GM20000 (cell line): Measurements from ENCODE around the gene CD3G.

Experiments used
- DNase-seq: peaks from one replicate; pipeline ENCODE4 v3.0.0; 2012; ENCODE audit warnings: low spot score
- CTCF ChIP-seq: IDR thresholded peaks from 2 replicates; pipeline ENCODE4 v1.5.1; 2012; ENCODE audit warnings: mild to moderate bottlenecking, control low read depth; ENCODE audit errors: extremely low read depth, missing control alignments

Gene CD3G

DNA sequence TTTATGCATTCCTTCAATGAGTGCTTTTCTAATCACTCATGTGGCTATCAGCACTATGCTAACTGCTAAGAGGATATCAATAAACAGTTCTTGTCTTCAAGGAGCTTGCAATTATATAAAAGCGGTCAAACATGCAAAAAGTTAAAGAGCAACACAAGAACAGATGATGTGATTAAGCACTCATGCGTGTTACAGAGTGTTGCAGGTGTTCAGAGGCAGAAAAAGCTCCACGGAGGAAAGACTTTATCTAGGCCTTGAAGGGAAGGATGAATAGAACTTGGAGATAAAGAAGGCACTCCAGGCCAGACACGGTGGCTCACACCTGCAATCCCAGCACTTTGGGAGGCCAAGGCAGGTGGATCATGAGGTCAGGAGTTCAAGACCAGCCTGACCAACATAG lies 26.0 kb upstream of the CD3G start:
- TF ChIP-seq CTCF, result no peak
- DNase-seq, result no peak

- no peak for DNase-seq
- no peak for TF ChIP-seq CTCF
Measured at GRCh38 chr11:118318581-118319336, 25.4 kb upstream of the CD3G start.

- DNase-seq, result no peak
- TF ChIP-seq CTCF, result no peak
Measured at GRCh38 chr11:118319337-118319707, 24.8 kb upstream of the CD3G start.

DNA sequence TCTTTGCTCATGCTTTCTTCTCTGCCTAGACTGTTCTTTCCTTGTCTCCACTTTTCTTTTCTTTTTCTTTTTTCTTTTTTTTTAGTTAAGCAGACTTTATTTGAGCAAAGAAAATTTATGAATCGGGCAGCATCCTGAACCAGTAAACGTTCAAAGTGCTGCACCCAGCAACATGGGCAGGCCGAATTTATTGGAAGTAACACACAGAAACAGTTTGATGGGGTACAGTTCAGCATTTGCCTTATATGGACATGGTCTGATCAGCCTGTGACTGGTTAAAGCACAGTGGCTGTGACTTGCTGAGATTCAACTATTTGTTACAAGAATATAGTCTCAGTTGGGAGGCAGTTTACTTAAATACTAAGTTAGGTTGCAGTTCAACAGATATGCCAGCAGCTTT lies 23.6 kb upstream of the CD3G start:
- DNase-seq, result no peak

DNA sequence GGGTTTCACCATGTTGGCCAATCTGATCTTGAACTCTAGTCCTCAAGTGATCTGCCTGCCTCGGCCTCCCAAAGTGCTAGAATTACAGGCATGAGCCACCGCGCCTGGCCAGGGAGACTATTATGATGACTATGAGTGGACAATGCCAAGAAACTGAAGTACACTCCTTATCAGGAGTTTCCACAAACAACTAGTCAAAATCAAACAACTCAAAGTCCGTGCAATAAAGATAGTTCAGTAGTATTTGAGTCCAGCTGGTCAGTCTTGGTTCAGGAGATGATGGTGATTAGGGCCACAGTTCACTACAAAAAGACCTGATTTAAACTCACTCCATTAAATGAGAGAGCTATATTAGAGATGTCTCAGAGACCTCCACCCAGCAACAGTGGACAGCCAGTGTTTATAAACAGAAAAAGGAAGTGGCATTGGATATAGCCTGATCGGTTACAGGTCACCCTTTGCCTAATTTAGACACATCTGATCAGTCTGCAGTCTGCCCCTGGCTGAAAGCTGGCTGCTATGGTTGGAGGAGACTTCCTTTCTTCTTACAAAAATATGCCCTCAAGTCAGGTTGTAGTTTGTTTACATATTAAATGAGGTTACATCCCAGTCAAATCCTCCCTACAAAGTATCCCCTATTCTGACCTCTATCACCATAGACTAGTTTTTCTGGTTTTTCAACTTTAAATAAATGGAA lies 22.6 kb upstream of the CD3G start:
- DNase-seq, result no peak
- no peak for TF ChIP-seq CTCF

More for the DNA sequence above, 23.6 kb upstream of the CD3G start:
- no peak for TF ChIP-seq CTCF

GRCh38 chr11:118322721-118323120 lies 21.4 kb upstream of the CD3G start:
- TF ChIP-seq CTCF, result no peak
- no peak for DNase-seq

- TF ChIP-seq CTCF, result no peak
- no peak for DNase-seq
Measured at GRCh38 chr11:118325283-118325682, 18.9 kb upstream of the CD3G start.
